ENCODE data around the gene SFN.
"Not testable (repeated sequence)": the region's sequence is repeated elsewhere in the genome, so short reads cannot be mapped to it uniquely, and the experiment has no call there.

Gene SFN

DNA sequence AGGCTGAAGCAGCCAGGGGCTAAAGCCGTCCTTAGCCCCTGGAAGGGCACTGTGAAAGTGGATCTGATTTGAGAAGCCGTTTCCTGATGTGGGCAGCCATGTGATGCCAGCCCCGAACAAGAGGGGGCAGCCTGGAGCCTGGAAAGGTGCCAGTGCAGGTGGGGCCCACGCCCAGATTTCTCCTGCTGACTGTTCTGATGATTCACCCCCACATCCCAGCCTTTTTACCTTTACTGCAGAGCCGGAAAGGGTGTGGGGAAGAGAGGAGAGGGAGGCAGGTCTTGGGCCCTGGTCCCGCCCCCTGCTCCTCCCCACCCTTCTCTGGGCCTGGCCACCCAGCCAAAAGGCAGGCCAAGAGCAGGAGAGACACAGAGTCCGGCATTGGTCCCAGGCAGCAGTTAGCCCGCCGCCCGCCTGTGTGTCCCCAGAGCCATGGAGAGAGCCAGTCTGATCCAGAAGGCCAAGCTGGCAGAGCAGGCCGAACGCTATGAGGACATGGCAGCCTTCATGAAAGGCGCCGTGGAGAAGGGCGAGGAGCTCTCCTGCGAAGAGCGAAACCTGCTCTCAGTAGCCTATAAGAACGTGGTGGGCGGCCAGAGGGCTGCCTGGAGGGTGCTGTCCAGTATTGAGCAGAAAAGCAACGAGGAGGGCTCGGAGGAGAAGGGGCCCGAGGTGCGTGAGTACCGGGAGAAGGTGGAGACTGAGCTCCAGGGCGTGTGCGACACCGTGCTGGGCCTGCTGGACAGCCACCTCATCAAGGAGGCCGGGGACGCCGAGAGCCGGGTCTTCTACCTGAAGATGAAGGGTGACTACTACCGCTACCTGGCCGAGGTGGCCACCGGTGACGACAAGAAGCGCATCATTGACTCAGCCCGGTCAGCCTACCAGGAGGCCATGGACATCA, at the start of gene SFN:
SFN (plus strand) TSS at position 369 of the 904 bp plus-strand sequence; CDS start at position 433, 64 bp downstream.
- no peak for DNase-seq

GRCh38 chr1:26814377-26814776, 48.6 kb upstream of the SFN start:
- no peak for DNase-seq

DNA sequence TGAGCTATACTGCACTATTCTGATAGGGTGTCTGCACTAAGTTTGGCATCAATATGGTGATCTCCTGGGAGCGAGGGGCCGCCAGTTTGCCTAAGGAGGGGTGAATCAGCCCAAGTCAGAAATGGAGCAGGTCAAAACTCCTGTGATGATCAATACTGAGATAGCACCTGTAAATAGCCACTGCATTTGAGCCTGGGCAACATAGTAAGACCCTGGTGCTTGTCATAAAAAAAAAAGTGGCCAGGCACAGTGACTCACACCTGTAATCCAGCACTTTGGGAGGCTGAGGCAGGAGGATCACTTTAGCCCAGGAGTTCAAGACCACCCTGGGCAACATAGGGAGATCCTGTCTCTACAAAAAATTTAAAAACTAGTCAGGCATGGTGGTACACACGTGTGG, 48.1 kb upstream of the SFN start:
- no peak for DNase-seq

- DNase-seq = peak; percentile 79 to 82 (median 80)
Measured at GRCh38 chr1:26820784-26821269, 42.1 kb upstream of the SFN start.

DNA sequence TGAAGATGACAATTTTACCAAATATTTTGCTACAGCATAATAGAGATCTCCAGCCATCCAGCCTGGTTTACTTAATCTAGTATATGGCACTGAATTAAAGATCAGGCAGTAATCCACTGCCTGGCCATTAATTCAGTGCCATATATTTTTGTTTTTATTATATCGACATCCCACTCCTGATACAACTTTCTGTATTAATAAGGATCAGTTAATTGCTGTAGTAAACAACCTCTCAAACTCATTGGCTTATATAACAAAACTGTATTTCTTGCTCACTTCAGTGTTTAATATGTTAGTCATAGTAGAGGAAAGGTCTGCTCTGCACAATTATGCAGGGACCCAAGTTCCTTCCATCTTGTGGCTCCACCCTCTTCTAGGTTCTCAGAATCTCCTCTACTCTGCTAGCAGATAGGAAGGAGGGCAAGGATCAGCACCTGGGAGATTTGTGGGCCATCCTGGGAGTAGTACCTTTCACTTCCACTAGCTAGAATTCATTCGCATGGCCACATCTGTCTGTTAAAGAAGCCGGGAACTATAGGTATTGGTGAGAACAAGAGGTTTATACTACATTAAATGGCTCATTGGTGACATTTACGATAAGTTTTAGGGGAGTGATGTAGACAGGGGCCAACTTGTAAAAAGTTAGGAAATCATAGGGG, 40.1 kb upstream of the SFN start:
- no peak for DNase-seq

DNA sequence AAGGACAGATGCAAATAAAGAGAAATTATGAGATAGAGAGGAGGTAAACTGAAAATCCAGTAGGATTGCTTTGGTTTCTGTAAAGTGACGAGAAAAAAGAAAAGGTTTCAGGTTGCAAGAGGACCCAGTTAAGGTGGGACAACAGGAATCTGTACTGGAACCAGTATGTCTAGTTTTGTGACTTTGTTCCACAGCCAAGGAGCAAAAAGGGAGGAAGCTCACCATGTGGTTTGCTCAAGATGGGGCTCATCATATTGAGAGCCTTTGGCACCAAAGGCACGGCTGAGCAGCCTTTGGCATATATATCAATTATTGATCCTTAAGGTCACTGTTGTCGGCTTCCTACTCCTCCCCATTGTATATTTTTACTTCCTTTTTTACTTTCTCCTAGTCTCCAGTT, 38.2 kb upstream of the SFN start:
- DNase-seq = no peak

- peak; percentile 72 to 95 (median 88) for DNase-seq
Measured at GRCh38 chr1:26826261-26827105, 36.5 kb upstream of the SFN start, which contains the start of gene ZDHHC18. Gene ZDHHC18 (plus strand): TSS chr1:26826688. CDS start chr1:26826805, 117 bp downstream.

DNA sequence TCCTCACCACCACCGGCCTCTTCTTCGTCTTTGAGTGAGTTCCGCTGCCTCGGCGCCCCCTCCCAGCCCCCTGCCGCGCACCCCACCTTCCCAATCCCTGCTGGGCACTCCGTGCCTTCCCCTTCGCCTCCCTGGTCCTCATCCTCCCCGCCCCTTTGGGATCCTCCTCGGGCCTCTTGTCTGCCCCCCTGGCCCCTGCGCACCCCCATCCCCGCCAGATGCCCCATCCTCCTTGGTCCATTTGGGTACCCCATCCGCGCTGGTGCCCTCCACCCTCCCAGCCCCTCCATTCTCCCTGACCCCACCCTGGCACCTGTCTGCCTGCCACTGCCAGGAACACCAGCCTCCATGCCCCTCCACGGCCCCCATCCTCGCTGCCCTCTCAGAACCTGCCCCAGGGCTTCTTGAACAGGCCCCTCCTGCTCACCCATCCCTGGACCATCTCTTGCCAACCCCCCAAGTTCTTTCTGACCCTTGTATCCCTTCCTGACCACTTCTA, 35.8 kb upstream of the SFN start:
- DNase-seq = no peak

DNA sequence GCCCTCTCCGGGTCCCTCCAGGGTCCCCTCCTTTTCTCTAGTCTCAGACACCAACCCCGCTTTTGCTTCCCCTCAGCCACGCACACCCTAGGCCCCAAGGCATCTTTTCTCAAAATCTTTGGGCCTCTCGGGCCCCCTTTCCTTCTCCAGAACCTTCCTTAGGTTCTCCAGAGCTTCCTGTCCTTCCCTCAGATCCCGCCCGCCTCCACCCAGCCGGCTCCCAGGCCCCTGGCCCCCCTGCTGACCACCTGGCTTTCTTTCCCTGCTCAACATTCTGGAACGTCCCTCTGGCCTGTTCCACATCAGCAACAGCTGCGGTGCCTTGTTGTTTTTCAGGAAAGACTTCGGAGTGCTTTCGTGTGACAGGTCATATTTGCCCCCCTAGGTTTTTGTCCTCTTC, 35.3 kb upstream of the SFN start:
- no peak for DNase-seq

- peak; percentile 75 to 81 (median 77) for DNase-seq
Measured at GRCh38 chr1:26828411-26828991, 34.4 kb upstream of the SFN start.

GRCh38 chr1:26829184-26829911, 33.6 kb upstream of the SFN start:
- peak in 1 of 3 donors; percentile 25 for DNase-seq

DNA sequence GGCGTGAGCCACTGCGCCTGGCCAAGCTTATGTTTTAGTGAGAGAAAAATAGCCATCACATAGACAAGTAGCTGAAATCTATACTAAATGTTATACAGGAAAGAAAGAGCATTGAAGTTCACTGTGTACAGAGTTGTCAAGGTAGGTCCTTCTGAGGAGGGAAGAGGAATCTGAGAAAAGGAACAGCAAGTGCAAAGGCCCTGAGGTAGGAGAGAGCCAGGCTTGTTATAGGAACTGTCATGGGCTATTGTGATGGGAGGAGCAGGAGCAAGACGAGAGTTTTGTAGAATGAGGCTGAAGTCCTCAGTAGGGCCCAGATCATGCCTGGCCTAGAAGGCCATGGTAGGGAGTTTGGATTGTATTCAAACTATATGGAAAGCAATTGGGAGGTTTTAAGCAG, 31.9 kb upstream of the SFN start:
- DNase-seq = no peak

GRCh38 chr1:26831546-26832248, 31.3 kb upstream of the SFN start:
- DNase-seq = peak; percentile 53 to 62 (median 59)

GRCh38 chr1:26832249-26832960, 30.5 kb upstream of the SFN start:
- DNase-seq = no peak

- peak; percentile 38 to 56 (median 52) for DNase-seq
Measured at GRCh38 chr1:26833432-26834405, 29.2 kb upstream of the SFN start.

- not testable (repeated sequence) for DNase-seq
Measured at GRCh38 chr1:26837665-26838064, 25.3 kb upstream of the SFN start.

- DNase-seq = peak in 1 of 3 donors; percentile 29
Measured at GRCh38 chr1:26838474-26839338, 24.2 kb upstream of the SFN start.

DNA sequence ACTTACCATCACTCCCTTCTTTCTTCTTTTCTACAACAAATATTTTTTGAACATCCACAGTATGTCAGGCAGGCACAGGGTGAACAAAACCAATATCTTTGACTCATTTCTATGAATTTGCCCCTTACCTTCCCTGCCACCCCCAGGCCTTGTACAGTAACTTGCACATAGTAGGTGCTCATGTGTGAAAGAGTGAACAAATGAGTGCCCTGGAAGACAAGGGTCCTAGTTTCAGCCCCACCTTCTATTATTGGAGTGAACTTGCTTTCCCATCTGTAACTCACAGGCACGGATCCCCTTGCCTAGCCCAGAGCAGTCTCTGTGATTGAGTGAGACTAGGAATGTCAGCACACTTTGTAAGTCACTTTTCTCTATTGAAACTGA, 23.6 kb upstream of the SFN start:
- no peak for DNase-seq
